ENCODE results near the gene PBRM1.

The PBRM1 gene

GRCh38 chr3:52502808-52503350 lies 182.8 kb downstream of the PBRM1 start:
- DNase-seq = no peak

GRCh38 chr3:52502001-52502400 lies 183.7 kb downstream of the PBRM1 start:
- DNase-seq = no peak

- DNase-seq = no peak
Observed at GRCh38 chr3:52501046-52501445, 184.7 kb downstream of the PBRM1 start.

- DNase-seq = no peak
Observed at GRCh38 chr3:52498137-52499054, 187.3 kb downstream of the PBRM1 start.

GRCh38 chr3:52495777-52496602 lies 189.7 kb downstream of the PBRM1 start:
- no peak for DNase-seq

Data from COR-L47 (cell line).